K562 (cell line): ENCODE results near the gene SCFD2. TPM values are rescaled to one million over a fixed set of nuclear protein-coding genes. Genes with fewer than 3 reads are reported as not detected.

Experiments
- ATAC-seq: fragments of 200-7000 bp; cut with Tn5 transposase; 3 replicates; pipeline ENCODE4 v1.9.1; 2020; ENCODE audit warnings: moderate library complexity
- BruUV-seq: library from RNA; stranded (reverse); fragments of 400-500 nt; replicated peaks from 2 replicates; lab custom pipeline; 2021; lab: Mats Ljungman, UMichigan
- CTCF ChIA-PET: fragments of 300-600 bp; formaldehyde crosslinking; extraction: SDS; loops from one replicate; lab custom pipeline; 2021; ENCODE audit warnings: low intra/inter-chr PET ratio; lab: Yijun Ruan, JAX
- POLR2A ChIA-PET: fragments of 300-600, 350-650 bp; sonication (Branson Sonifier 250); formaldehyde crosslinking; extraction: SDS; loops from one replicate; lab custom pipeline; 2021; ENCODE audit warnings: antibody characterized with exemption, inconsistent platforms; lab: Yijun Ruan, JAX
- DNase-seq, 4 experiments: peaks; one replicate each; pipeline versions ENCODE4 v3.0.0 to v3.0.0-alpha.2; 2011 to 2018; ENCODE audit warnings: low spot score in 3 of 4, mixed read lengths in 3 of 4; ENCODE audit errors: extremely low read depth in 1 of 4
- FAIRE-seq: peaks from 2 replicates; lab custom pipeline; 2011; peaks lifted over from hg19 to GRCh38; lab: Jason Lieb, UNC
- H2AFZ ChIP-seq: 2 replicates; pipeline ENCODE4 v1.6.0; 2011; ENCODE audit warnings: low read depth, low read length, control low read depth, inconsistent platforms
- H3K27ac ChIP-seq: fragments of 200-600 bp; 3 replicates; pipeline ENCODE4 v1.8.0; 2011; ENCODE audit warnings: low read depth, mild to moderate bottlenecking, control low read depth, inconsistent platforms, low read length, moderate library complexity, mixed read lengths; ENCODE audit errors: extremely low read depth
- H3K27me3 ChIP-seq, 2 experiments: fragments of 300-600 bp in 1 of 2; 2 replicates in 1 of 2; 3 replicates in 1 of 2; pipeline versions ENCODE4 v1.6.0 to v1.8.0; 2011; ENCODE audit warnings: inconsistent platforms in 2 of 2, low read length in 2 of 2, mild to moderate bottlenecking in 1 of 2, mixed read lengths in 1 of 2, moderate library complexity in 1 of 2; ENCODE audit not compliant: control insufficient read depth in 2 of 2, insufficient read depth in 2 of 2
- H3K36me3 ChIP-seq: fragments of 300-600 bp; 3 replicates; pipeline ENCODE4 v1.8.0; 2011; ENCODE audit warnings: mild to moderate bottlenecking, low read length, inconsistent platforms; ENCODE audit not compliant: control insufficient read depth, insufficient read depth
- H3K4me1 ChIP-seq, 2 experiments: fragments of 200-600 bp in 1 of 2; replicated peaks in 1 of 2; 2 replicates in 1 of 2; 3 replicates in 1 of 2; pipeline versions ENCODE4 v1.5.1 to v1.8.0; 2011; ENCODE audit warnings: inconsistent platforms in 2 of 2, low read length in 2 of 2, mild to moderate bottlenecking in 1 of 2, mixed read lengths in 1 of 2, moderate library complexity in 1 of 2; ENCODE audit not compliant: control insufficient read depth in 2 of 2, insufficient read depth in 2 of 2
- H3K4me2 ChIP-seq: 2 replicates; pipeline ENCODE4 v1.6.1; 2011; ENCODE audit warnings: low read length, control low read depth, inconsistent platforms, mixed read lengths; ENCODE audit not compliant: insufficient read depth
- H3K4me3 ChIP-seq: fragments of 200-600 bp; sonication (generic), shearing (Covaris generic); 2 replicates; pipeline ENCODE4 v1.5.1; 2016; ENCODE audit warnings: control low read depth, inconsistent platforms
- H3K79me2 ChIP-seq: fragments of 200-600 bp; 3 replicates; pipeline ENCODE4 v1.8.0; 2011; ENCODE audit warnings: low read length, inconsistent platforms; ENCODE audit not compliant: control insufficient read depth, insufficient read depth
- H3K9ac ChIP-seq, 2 experiments: 2 replicates each; pipeline versions ENCODE4 v1.6.0 to v1.6.1; 2011; ENCODE audit warnings: low read depth in 2 of 2, low read length in 2 of 2, control low read depth in 1 of 2, inconsistent platforms in 1 of 2, mild to moderate bottlenecking in 1 of 2, mixed read lengths in 1 of 2; ENCODE audit not compliant: insufficient read depth in 1 of 2
- H3K9me1 ChIP-seq: one replicate; pipeline ENCODE4 v1.6.0; 2011; ENCODE audit warnings: inconsistent platforms, mild to moderate bottlenecking, low read length, moderate library complexity; ENCODE audit not compliant: control insufficient read depth, insufficient read depth
- H3K9me3 ChIP-seq: replicated peaks from 2 replicates; pipeline ENCODE4 v1.5.1; 2011; ENCODE audit warnings: low read depth, low read length, inconsistent platforms; ENCODE audit not compliant: control insufficient read depth, insufficient read depth
- H4K20me1 ChIP-seq: replicated peaks from 2 replicates; pipeline ENCODE4 v1.6.1; 2011; ENCODE audit warnings: low read length, inconsistent platforms, mixed read lengths; ENCODE audit not compliant: control insufficient read depth, insufficient read depth
- CBFA2T2 ChIP-seq: fragments of 450-650 bp; conservative IDR thresholded peaks from 2 replicates; pipeline ENCODE4 v1.6.1; 2017; ENCODE audit warnings: mild to moderate bottlenecking
- ESRRA ChIP-seq: fragments of 450-650 bp; IDR thresholded peaks from 2 replicates; pipeline ENCODE4 v1.6.1; 2014; ENCODE audit warnings: low read depth, mild to moderate bottlenecking, moderate library complexity, borderline replicate concordance
- FOXM1 ChIP-seq, 2 experiments: fragments of 450-650 bp in 1 of 2; sonication (generic) in 1 of 2; formaldehyde crosslinking in 1 of 2; IDR thresholded peaks; 2 replicates each; pipeline versions ENCODE4 v1.6.1 to v1.9.0; 2017 to 2022; ENCODE audit warnings: low read depth in 2 of 2, mild to moderate bottlenecking in 2 of 2, missing genetic modification reagents in 1 of 2, moderate library complexity in 1 of 2
- GATAD2A ChIP-seq: fragments of 450-650 bp; IDR thresholded peaks from 2 replicates; pipeline ENCODE4 v1.6.1; 2017
- HNRNPLL ChIP-seq: fragments of 200-400 bp; formaldehyde crosslinking; IDR thresholded peaks from 2 replicates; pipeline ENCODE4 v1.6.1; 2017; ENCODE audit warnings: low read length, low read depth, mild to moderate bottlenecking; ENCODE audit not compliant: poor library complexity, severe bottlenecking
- MYC ChIP-seq, 2 experiments: fragments of 250-450 bp in 1 of 2; sonication (Bioruptor Pico) in 1 of 2; IDR thresholded peaks; 2 replicates each; pipeline versions ENCODE4 v1.5.1 to v1.6.1; 2012 to 2021; ENCODE audit warnings: low read depth in 2 of 2, borderline replicate concordance in 1 of 2, improper control_type of control experiment in 1 of 2, low read length in 1 of 2, mild to moderate bottlenecking in 1 of 2, moderate library complexity in 1 of 2
- NFIC ChIP-seq: fragments of 450-650 bp; IDR thresholded peaks from 2 replicates; pipeline ENCODE4 v1.6.1; 2017; ENCODE audit warnings: mild to moderate bottlenecking, inconsistent platforms
- NR2C1 ChIP-seq, 2 experiments: fragments of 450-650 bp; IDR thresholded peaks; 2 replicates each; pipeline ENCODE4 v1.6.1; 2017; ENCODE audit warnings: mild to moderate bottlenecking in 2 of 2, antibody characterized with exemption in 1 of 2, inconsistent platforms in 1 of 2, missing compliant biosample characterization in 1 of 2, missing genetic modification characterization in 1 of 2
- PTTG1 ChIP-seq: fragments of 450-650 bp; IDR thresholded peaks from 2 replicates; pipeline ENCODE4 v1.6.1; 2016; ENCODE audit warnings: low read depth, mild to moderate bottlenecking, missing genetic modification characterization, missing compliant biosample characterization
- RAD51 ChIP-seq: fragments of 450-650 bp; IDR thresholded peaks from 2 replicates; pipeline ENCODE4 v1.7.1; 2016; ENCODE audit warnings: low read depth, mild to moderate bottlenecking, borderline replicate concordance
- SIN3A ChIP-seq, 2 experiments: fragments of 150-350 bp in 1 of 2; IDR thresholded peaks; 2 replicates each; pipeline ENCODE4 v1.6.1; 2011 to 2016; ENCODE audit warnings: borderline replicate concordance in 2 of 2, low read depth in 2 of 2, low read length in 2 of 2, mild to moderate bottlenecking in 2 of 2, moderate library complexity in 2 of 2; ENCODE audit not compliant: control insufficient read depth in 1 of 2
- STAT5A ChIP-seq: IDR thresholded peaks from 2 replicates; pipeline ENCODE4 v1.6.1; 2012; ENCODE audit warnings: low read length, inconsistent platforms, borderline replicate concordance
- SUPT5H ChIP-seq: fragments of 450-650 bp; IDR thresholded peaks from 2 replicates; pipeline ENCODE4 v1.6.1; 2016
- TSC22D4 ChIP-seq: fragments of 450-650 bp; IDR thresholded peaks from 2 replicates; pipeline ENCODE4 v1.6.1; 2016; ENCODE audit warnings: missing genetic modification characterization, missing biosample characterization, control low read depth
- ZNF592 ChIP-seq: fragments of 450-650 bp; IDR thresholded peaks from 2 replicates; pipeline ENCODE4 v1.6.1; 2017; ENCODE audit warnings: antibody characterized with exemption, mild to moderate bottlenecking
- ZNF696 ChIP-seq: fragments of 250-450 bp; sonication (Bioruptor Pico); conservative IDR thresholded peaks from 2 replicates; pipeline ENCODE4 v1.4.0; 2020; ENCODE audit warnings: mild to moderate bottlenecking, moderate library complexity
- ZNF76 ChIP-seq: fragments of 250-450 bp; sonication (Bioruptor Pico); IDR thresholded peaks from 2 replicates; pipeline ENCODE4 v1.4.0; 2020; ENCODE audit warnings: mild to moderate bottlenecking, moderate library complexity, borderline replicate concordance
- WGBS: fragments of 100-300 bp; shearing (Covaris generic); methylation state at CpG from one replicate; pipeline ENCODE4 v1.1.6; 2016; ENCODE audit warnings: low coverage, mixed read lengths; ENCODE audit not compliant: insufficient coverage; ENCODE audit errors: missing lambda C conversion rate; 5-methylcytosine and 5-hydroxymethylcytosine counted together
- in situ Hi-C: fragments of 300-500 bp; cut with MboI; formaldehyde crosslinking; loops from 4 replicates; pipeline ENCODE4 v1.15.0; 2018; ENCODE audit warnings: inconsistent platforms, mixed read lengths
- intact Hi-C: fragments of 100-400 bp; cut with micrococcal nuclease; formaldehyde crosslinking; loops from 2 replicates; pipeline ENCODE4 v1.14.2; 2022
- polyA plus RNA-seq, 8 experiments: library from polyadenylated mRNA; depleted of rRNA in 4 of 8; stranded (reverse) in 5 of 8; unstranded in 3 of 8; fragments of >200 nt; fragmentation: Nextera tagmentation in 2 of 8; fragmentation: Illumina TruSeq in 1 of 8; extraction: Ambion mirVana in 2 of 8; extraction: Trizol in 1 of 8; gene quantifications; 2 replicates each; pipeline versions ENCODE4 v1.2.1 to v1.2.3, GENCODE V29; 2011 to 2014; ENCODE audit warnings: inconsistent platforms in 1 of 8, missing spikeins in 1 of 8
- total RNA-seq, 7 experiments: library from RNA; depleted of rRNA in 6 of 7; stranded (reverse); fragments of >200 nt in 6 of 7; fragmentation: Illumina TruSeq in 2 of 7; extraction: Trizol in 2 of 7; gene quantifications; 2 replicates each; pipeline versions ENCODE4 v1.2.1 to v1.2.3, GENCODE V29; 2011 to 2021; ENCODE audit warnings: low replicate concordance in 1 of 7
- TF ChIP-seq, protein P1 (sequence below): fragments of 450-650 bp; formaldehyde crosslinking; conservative IDR thresholded peaks from 2 replicates; pipeline ENCODE4 v1.4.0; 2022; ENCODE audit warnings: mild to moderate bottlenecking, missing genetic modification characterization

SCFD2 gene
- total and polyA plus RNA-seq, 9 of the 15 experiments (the other 6 are each of a cell fraction or from before 2014, with no cell fraction given), result 5.7 to 30.3 (median 22.8) TPM

DNA sequence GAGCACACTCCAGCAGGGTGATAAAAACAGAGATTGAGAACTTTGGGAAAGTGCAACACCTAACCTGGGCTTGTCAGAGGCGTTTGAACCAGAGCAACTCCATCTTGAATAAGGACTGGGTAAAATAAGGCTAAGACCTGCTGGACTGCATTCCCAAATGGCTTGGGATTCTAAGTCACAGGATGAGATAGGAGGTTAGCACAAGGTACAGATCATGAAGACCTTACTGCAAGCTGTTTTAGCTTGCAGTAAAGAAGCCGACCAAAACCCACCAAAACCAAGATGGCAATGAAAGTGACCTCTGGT is 43.9 kb downstream of the SCFD2 start:
- ChIA-PET POLR2A (interaction anchor here (0.6 kb wide), 1 partner anchor 46 kb away, joined by 4 read pairs; no protein-coding TSS in a partner anchor), CTCF (no interaction called here)
- in situ Hi-C loops, result no loop called here
- BruUV-seq, result no TSS peak
- Histone ChIP-seq H3K9me3 (no peaks in the 10 kb centered on the region), H3K4me2 (no peak overlapping the region), H3K36me3 (no peaks in the 10 kb centered on the region), H3K79me2 (peaks cover 10% of the 10 kb centered on the region), H4K20me1 (no peaks in the 10 kb centered on the region), H3K9ac (no peak overlapping the region), H3K4me3 (no peak overlapping the region), H3K27me3 (no peaks in the 10 kb centered on the region), H2AFZ (no peak overlapping the region), H3K4me1 (peaks cover 0 to 7% of the 10 kb centered on the region in 2 experiments; a peak in 1 of 5 replicates), H3K9me1 (no peaks in the 10 kb centered on the region), H3K27ac (no peak overlapping the region)
- ATAC-seq (no peak), FAIRE-seq (no peak), DNase-seq (no peak)
- intact Hi-C loops, result no loop called here
- 70% methylated on average over 2 of the region's 2 CpGs for WGBS
- TF ChIP-seq, protein P1, sequence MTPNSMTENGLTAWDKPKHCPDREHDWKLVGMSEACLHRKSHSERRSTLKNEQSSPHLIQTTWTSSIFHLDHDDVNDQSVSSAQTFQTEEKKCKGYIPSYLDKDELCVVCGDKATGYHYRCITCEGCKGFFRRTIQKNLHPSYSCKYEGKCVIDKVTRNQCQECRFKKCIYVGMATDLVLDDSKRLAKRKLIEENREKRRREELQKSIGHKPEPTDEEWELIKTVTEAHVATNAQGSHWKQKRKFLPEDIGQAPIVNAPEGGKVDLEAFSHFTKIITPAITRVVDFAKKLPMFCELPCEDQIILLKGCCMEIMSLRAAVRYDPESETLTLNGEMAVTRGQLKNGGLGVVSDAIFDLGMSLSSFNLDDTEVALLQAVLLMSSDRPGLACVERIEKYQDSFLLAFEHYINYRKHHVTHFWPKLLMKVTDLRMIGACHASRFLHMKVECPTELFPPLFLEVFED (CRISPR knock-in tag), result 0 out of 2 replicates have a peak, but pooled peaks have one; percentile 56
- TF ChIP-seq SUPT5H (no peak), NFIC (no peak), ZNF696 (no peak), FOXM1 (IDR thresholded peaks at IDR 0.05; ENCODE audit: low read depth) (no peak), FOXM1 (CRISPR knock-in tag; IDR thresholded peaks at IDR 0.05; ENCODE audit: low read depth) (no peak), STAT5A (no peak), SIN3A (IDR thresholded peaks at IDR 0.05; ENCODE audit: borderline replicate concordance in 2 of 2, control insufficient read depth in 1 of 2, low read depth in 2 of 2, low read length in 2 of 2) (no peak), CBFA2T2 (no peak), NR2C1 (IDR thresholded peaks at IDR 0.05) (no peak), NR2C1 (tag; IDR thresholded peaks at IDR 0.05) (peak; percentile 59; the same call in 1 of the 2 replicates), MYC (IDR thresholded peaks at IDR 0.05; ENCODE audit: low read depth, low read length) (no peak), MYC (CRISPR knock-in tag; IDR thresholded peaks at IDR 0.05; ENCODE audit: borderline replicate concordance, low read depth) (no peak), ZNF592 (peak; percentile 82; the same call in 1 of the 2 replicates), ZNF76 (CRISPR knock-in tag) (no peak), TSC22D4 (tag) (no peak), ESRRA (no peak), RAD51 (no peak), GATAD2A (no peak), HNRNPLL (no peak), PTTG1 (tag) (0 out of 2 replicates have a peak, but pooled peaks have one; percentile 54)
